GM21717 (cell line): ENCODE data around the gene SLC34A3.
"Not testable (repeated sequence)": the region's sequence is repeated elsewhere in the genome, so short reads cannot be mapped to it uniquely, and the experiment has no call there.

ENCODE experiments used
- ATAC-seq: cut with Tn5 transposase; IDR thresholded peaks from one replicate; pipeline ENCODE4 v1.9.1; 2021; ENCODE audit warnings: mild to moderate bottlenecking, moderate library complexity; ENCODE audit not compliant: unreplicated experiment

Gene SLC34A3

GRCh38 chr9:137241490-137242268 lies 11.0 kb downstream of the SLC34A3 start:
- peak; percentile 12 for ATAC-seq

DNA sequence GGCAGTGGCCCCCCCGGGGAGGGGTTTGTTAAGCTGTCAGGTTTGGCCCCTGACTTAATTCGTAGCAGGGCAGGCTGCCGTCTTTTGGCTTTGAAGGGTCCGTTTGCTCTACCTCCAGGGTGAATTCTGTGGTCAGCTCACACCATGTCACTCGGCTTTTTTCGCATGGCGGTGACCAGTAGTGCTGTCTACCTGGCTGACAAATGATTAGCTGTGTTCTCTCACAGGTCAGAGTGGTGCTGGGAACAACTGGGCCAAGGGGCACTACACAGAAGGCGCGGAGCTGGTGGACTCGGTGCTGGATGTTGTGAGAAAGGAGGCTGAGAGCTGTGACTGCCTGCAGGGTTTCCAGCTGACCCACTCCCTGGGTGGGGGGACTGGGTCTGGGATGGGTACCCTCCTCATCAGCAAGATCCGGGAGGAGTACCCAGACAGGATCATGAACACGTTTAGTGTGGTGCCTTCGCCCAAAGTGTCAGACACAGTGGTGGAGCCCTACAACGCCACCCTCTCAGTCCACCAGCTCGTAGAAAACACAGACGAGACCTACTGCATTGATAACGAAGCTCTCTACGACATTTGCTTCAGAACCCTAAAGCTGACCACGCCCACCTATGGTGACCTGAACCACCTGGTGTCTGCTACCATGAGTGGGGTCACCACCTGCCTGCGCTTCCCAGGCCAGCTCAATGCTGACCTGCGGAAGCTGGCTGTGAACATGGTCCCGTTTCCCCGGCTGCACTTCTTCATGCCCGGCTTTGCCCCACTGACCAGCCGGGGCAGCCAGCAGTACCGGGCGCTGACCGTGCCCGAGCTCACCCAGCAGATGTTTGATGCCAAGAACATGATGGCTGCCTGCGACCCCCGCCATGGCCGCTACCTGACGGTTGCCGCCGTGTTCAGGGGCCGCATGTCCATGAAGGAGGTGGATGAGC lies 11.8 kb downstream of the SLC34A3 start:
- no peak for ATAC-seq

GRCh38 chr9:137243266-137243625 lies 12.5 kb downstream of the SLC34A3 start:
- ATAC-seq: not testable (repeated sequence)

DNA sequence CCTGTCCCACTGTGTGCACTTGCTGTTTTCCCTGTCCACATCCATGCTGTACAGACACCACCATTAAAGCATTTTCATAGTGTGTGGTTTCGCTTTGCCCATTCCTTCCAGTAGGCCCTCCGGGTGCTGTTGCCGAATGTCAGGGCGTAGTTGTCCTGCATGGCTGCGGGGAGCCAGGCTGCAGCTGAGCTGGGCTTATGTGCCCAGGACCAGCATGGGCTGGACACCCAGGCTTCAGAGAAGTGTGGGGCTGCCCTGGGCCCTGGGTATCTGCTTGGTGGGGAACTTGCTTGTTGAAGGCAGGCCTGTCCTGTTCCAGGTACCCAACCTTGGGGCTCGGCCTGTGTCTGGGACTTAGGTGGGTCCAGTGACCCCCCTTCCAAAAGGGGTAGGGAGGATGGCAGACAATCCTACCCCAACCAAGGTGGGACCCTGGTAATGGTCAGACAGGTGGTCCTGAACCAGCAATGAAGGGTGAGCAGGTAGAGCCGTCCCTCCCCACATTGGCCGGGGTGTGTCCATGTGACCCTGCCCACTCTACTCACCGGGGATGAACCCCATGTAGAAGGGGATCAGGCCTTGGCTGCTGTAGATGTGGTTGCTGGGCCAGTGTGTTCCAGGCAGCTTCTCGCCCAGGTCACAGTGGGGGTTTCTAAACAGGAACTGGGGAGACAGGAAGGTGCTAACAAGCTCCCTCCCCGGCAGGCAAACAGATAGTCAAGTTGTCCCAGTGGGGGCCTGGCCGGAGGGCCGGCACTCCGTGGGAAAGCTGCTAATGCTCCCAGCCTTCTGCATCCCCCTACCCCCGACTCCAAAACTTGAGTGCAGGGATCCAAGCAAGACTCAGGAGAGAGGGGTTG lies 13.2 kb downstream of the SLC34A3 start:
- ATAC-seq: no peak

DNA sequence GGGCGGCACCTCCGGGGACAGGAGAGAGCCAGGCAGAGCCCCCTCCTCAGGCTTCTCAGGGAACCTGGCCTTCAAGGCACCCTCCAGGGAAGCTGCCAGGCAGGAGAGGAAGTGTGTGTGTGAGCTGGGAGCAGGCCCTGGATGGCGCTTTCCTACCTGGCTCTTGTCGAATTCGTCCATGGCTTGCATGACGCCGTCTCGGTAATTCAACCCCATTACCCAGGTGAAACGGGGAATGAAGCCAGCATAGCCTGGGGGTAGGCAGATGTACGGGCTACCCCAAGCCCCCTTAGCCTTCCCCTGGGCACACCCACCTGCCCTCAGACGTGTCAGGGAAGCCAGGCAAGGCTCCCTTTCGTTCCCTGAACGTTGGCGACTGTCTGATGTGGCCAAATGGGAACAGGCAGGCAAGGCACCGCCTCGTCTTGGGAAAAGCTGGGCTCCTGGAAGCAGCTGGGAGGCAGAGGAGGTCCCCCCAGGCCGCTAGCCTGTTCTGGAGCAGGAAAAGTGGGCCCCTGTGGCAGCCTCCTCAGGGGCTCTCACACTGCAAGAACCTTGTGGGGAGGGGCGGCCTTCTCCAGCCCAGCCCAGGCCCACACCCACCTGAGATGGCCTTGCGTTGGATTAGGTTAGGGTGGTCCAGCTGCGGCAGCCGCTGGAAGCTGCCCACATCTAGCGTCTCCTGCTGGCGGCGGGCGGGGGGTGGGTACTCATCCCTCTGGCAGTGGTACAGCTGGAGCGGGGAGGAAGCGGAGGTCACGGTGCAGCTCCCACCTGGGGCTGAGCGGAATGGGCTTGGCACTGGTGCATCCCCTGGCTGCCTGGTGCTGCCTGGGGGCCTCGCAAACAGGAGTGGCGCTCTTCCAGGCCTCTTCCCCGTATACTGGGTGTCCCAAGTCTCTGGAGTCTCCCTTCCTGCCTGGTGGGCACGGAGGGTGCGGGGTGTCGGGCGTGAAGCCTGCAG lies 14.1 kb downstream of the SLC34A3 start:
- ATAC-seq: no peak

DNA sequence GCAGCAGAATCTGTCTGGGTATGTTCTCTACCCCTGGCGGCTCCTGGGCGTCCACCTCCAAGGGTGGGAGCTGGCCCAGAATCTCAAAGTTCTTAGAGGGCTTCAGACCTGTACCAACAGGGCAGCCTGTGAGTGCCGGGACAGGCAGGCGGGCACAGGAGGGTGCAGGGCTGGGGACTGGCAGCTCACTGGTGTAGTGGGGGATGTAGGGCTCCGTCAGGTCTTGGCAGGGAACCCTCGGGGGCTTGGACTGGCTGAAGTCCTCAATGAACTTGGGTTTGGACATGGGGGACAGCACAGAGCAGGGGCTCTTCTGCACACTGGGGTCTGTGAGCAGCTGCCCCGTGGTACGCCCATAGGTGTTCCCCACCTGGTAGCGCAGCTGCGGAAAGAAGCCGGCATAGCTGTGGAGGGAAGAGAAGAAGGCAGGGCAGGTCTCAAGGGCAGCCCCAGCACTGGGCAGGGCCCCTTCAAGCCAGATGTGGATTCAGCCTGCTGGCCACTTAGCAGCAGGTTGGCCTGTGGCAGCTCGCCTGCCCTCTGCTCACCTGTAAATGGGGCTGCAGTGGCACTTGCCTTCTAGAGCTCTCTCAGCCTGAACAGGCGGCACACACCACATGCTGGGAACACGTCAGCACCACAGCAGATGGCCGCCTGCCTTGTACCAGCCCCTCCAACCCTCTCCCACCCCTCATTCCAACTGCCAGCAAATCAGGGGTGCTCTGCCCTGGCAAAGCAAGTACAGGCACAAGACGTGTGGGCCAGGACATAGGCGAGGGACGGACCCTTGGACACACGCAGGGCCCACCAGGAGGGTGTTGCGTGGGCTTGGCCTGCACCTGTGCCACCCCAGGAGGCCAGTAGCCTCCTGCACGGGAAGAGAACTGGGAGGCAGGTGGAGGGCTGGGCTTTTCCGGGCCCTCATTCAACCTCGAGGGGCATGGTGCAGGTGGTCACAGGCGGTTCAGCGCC lies 15.0 kb downstream of the SLC34A3 start:
- no peak for ATAC-seq

- no peak for ATAC-seq
Observed at GRCh38 chr9:137247135-137247915, 16.6 kb downstream of the SLC34A3 start.

DNA sequence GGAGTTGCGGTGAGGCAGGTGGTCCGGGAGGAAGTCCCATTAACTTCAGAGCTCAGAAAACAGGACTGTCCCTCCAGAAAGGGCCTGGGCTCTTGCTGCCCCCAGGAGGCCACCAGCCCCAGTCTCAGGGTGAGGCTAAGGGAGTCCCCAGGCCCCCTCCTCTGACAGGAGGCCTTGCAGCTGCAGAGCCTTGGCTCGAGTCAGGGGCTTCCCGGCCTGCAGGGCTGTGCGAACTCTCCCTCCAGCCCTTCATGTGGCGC lies 17.1 kb downstream of the SLC34A3 start:
- no peak for ATAC-seq

DNA sequence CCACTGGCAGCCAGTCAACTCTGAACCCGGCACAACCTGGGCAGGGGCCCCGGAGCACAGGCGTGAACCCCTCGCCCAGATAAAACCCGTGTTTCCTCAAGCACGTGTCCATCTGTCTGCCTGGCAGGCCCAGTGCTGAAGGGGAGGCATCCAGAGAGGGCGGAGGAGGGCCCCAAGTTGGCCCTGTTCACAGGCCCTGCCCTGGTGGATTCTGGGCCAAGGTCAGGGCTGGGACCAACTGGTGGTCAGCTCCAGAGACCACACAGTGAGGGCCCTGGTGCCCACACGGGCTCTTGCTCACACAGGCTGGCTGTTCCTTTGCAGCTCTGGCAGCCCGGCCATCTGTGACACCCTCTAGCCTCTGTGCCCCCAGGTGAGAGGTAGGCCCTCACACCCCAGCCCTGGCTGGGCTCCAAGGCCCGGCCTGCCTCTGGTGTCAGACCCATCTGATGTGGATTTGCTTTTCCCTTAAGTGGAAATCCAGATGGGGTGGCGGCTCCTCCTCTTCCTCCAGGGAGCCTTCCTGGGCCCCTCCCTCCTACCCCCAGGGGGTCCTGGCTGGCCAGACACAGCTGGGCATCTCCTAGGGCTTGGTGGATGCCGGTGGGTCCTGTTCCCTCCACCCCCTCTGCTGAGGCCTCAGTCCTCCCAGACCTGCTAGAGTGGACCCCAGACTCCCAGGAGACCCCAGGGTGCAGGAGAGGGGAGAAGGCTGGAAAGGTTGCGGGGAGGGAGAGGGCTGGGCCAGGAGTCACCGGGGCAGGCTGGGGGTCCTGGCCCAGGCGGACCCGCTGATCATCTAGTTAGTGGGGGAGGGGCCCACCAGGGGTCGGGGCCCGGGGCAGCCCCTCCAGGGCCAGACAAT lies 19.9 kb downstream of the SLC34A3 start:
- no peak for ATAC-seq

GRCh38 chr9:137251194-137251461 lies 20.4 kb downstream of the SLC34A3 start, which contains the start of gene STPG3:
TSS of gene STPG3 (plus strand) at chr9:137251286. CDS start at chr9:137251287, 1 bp downstream.
- ATAC-seq: no peak

- no peak for ATAC-seq
Observed at GRCh38 chr9:137251490-137252268, 21.0 kb downstream of the SLC34A3 start.

DNA sequence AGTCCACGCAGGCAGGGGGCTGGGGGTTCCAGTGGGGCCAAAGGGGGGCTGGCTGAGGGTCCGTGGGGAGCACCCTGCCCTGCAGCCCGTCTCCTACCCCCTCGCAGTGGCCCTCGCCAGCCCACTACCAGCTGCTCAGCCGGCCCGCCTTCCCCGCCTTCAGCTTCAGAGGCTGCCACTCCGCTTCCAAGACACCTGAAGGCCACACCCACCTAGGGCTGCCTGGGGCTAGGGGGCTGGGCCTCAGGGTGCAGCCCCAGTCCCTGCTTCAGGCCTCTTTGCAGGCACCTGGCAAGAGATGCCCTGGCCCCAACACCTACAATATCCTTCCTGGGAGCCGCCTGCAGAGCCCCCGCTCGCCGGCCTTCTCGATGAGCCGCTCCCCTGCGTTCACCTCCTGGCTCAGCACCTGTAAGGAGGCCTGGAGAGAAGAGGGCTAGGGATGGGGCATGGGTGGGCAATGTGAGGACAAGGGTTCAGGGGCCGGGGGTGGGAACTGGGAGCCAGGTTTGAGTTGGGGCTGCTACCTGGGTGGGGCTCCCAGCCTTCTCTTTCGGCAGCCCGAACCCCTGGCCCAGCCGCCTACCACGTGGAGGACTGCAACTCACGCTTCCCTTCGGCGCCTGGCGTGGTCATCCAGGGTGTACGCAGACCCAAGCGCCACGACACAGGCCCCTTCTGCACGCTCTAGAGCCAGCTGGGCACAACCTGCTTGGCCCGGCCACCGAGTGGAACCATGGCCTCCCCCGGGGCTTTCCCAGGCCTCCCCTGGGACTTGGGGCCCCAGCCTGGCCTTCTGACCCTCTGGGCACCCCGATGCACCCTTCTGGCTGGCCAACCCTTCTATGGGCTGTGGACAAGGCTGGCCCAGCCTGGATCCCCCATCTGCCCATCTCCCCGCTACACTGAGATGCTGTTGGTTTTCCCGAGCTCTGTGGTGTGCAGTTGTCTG lies 22.1 kb downstream of the SLC34A3 start:
- no peak for ATAC-seq

DNA sequence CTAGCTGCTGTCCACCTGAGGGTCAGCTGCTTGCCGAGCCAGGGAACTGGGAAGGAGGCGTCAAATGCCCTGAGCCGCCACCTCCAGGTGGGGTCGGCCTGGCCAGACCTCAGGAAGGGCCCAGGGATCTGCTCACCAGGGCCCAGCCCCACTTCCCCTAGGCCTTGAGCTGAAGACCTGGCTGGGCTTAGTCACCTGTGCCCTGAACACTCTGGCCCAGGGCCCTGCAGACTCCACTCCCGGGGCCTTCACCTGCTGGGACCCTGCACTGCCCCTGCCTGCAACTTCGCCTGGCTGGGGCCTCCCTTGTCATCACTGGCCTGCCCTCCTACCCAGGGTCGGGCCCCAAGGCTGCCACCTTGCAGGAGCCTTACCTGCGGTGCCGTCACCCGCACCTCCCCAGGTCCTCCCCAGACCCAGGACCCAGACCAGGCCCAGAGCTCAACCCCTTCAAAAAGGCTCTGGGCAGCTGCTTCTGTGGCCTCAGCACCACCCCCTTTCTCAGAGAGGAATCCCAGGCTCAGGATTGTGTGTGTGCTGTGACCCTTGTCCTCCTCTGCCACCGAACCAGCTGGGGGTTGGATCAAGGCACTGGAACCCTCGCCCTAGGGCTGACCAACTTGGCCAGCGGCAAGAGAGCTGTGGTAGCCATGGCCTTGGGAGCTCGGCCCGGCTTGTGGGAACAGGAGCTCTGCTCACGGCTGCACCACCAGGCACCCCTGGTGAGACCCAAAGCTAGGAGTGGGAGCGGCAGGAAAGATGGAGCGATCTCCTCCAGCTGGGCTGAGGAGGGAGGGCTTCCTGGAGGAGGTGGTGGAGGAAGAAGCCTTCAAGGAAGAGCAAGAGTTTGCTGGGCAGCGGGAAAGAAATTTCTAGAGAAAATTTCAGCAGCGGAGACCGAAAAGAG lies 23.3 kb downstream of the SLC34A3 start:
- ATAC-seq: no peak

DNA sequence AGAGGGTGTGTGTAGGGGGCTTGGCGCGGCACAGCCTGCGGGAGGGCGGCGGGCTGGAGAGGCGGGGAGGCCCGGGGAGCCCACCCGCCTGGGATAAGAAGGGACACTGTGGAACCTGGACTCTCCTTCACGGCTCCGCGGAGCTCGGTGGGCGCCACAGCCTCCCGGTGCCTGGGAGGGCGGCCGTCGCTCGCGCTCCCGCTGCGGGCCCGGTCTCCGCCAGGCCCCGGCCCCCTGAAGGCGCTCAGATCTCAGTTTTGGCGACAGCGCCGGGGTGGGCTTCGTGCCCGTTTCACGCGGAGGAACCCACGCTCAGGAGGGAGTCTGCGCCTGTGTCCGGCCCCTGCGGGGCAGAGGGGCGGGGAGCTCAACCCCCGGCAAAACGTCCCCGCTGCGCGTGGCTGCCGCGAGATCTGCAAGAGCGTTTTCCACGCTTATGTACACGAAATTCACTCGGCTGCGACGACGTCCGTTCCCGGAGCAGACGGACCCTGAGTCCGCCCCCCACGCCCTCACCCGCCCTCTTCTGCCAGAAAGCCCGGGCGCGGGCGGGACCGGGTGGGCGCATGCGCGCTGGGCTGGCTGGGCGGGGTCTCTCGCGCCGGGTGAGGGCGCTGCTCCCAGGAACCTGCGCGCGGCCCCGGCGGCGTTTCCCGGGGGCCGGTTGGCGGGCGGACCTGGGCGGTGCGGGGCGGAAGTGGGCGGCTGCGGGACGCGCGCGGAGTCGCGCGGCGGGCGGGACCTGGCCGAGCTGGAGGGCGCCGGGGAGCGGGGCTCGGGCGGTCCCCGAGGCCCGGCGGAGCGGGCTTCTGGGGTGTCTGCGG lies 24.1 kb downstream of the SLC34A3 start, which contains the start of gene NELFB:
Gene NELFB (plus strand): TSS at position 704 of the 824 bp plus-strand sequence.
- ATAC-seq: peak; percentile 61
